Stimulated activated CD4-positive, alpha-beta T cell treated with anti-CD3 and anti-CD28 coated beads, Interleukin-2, amount 100 ng/mL, for 24 hours (primary cell): Measurements from ENCODE around the gene PUDP.
A peak's percentile ranks its signal among the peaks of the same experiment; 100 is the strongest.
"Not testable (repeated sequence)": the region's sequence is repeated elsewhere in the genome, so short reads cannot be mapped to it uniquely, and the experiment has no call there.

ENCODE experiments used
- DNase-seq, 2 donors: peaks; one replicate each; pipeline ENCODE4 v3.0.0-alpha.2; 2020

PUDP gene

GRCh38 chrX:7072856-7073255 lies 75.1 kb downstream of the PUDP start:
- no peak for DNase-seq

GRCh38 chrX:7071390-7071789 lies 76.6 kb downstream of the PUDP start:
- no peak for DNase-seq

- no peak for DNase-seq
Observed at GRCh38 chrX:7069556-7069955, 78.4 kb downstream of the PUDP start.

GRCh38 chrX:7068939-7069367 lies 79.0 kb downstream of the PUDP start:
- peak in 1 of 2 donors; percentile 9 for DNase-seq

GRCh38 chrX:7067256-7067655 lies 80.7 kb downstream of the PUDP start:
- DNase-seq = no peak

- no peak for DNase-seq
Observed at GRCh38 chrX:7065473-7065872, 82.5 kb downstream of the PUDP start.

GRCh38 chrX:7062903-7063302 lies 85.0 kb downstream of the PUDP start:
- DNase-seq = no peak

- DNase-seq = no peak
Observed at GRCh38 chrX:7062276-7062675, 85.7 kb downstream of the PUDP start.

- no peak for DNase-seq
Observed at GRCh38 chrX:7061429-7061828, 86.5 kb downstream of the PUDP start.

GRCh38 chrX:7060444-7060843 lies 87.5 kb downstream of the PUDP start:
- no peak for DNase-seq

GRCh38 chrX:7059859-7060258 lies 88.1 kb downstream of the PUDP start:
- no peak for DNase-seq

- peak in 1 of 2 donors; percentile 5 for DNase-seq
Observed at GRCh38 chrX:7059214-7059838, 88.6 kb downstream of the PUDP start.

- DNase-seq = no peak
Observed at GRCh38 chrX:7055386-7056137, 92.4 kb downstream of the PUDP start.

- no peak for DNase-seq
Observed at GRCh38 chrX:7054219-7055216, 93.4 kb downstream of the PUDP start.

GRCh38 chrX:7052541-7052940 lies 95.4 kb downstream of the PUDP start:
- no peak for DNase-seq

GRCh38 chrX:7050271-7050670 lies 97.7 kb downstream of the PUDP start:
- DNase-seq = no peak

- no peak for DNase-seq
Observed at GRCh38 chrX:7047951-7048350, 100.0 kb downstream of the PUDP start.

- DNase-seq = no peak
Observed at GRCh38 chrX:7045238-7045955, 102.6 kb downstream of the PUDP start.

GRCh38 chrX:7043796-7044433 lies 104.0 kb downstream of the PUDP start:
- not testable (repeated sequence) for DNase-seq

GRCh38 chrX:7028246-7028645 lies 119.7 kb downstream of the PUDP start:
- no peak for DNase-seq

- DNase-seq = no peak
Observed at GRCh38 chrX:7027071-7027470, 120.9 kb downstream of the PUDP start.

- not testable (repeated sequence) for DNase-seq
Observed at GRCh38 chrX:7026365-7026764, 121.6 kb downstream of the PUDP start.
